HepG2 (cell line): Measurements from ENCODE around the gene WNT6. TPM values are rescaled to one million over a fixed set of nuclear protein-coding genes. Genes with fewer than 3 reads are reported as not detected.

Experiments used
- NFE2 ChIP-seq: sonication (generic); formaldehyde crosslinking; IDR thresholded peaks from 2 replicates; pipeline ENCODE4 v1.4.0; 2020; ENCODE audit warnings: missing genetic modification reagents
- SSRP1 ChIP-seq: IDR thresholded peaks from 2 replicates; pipeline ENCODE4 v1.6.1; 2016; ENCODE audit warnings: control low read depth
- ZNF574 ChIP-seq: sonication (generic); formaldehyde crosslinking; IDR thresholded peaks from 2 replicates; pipeline ENCODE4 v1.4.0; 2020; ENCODE audit warnings: missing genetic modification reagents
- microRNA-seq: library from miRNA; unstranded; fragments of <30 nt; microRNA quantifications from one replicate; pipeline ENCODE4, GENCODE V29; 2020
- polyA plus RNA-seq, 8 experiments: library from polyadenylated mRNA; depleted of rRNA in 3 of 8; stranded (reverse) in 7 of 8; unstranded in 1 of 8; fragments of >200 nt; fragmentation: Illumina TruSeq in 4 of 8; extraction: Trizol in 4 of 8; gene quantifications; 2 replicates each; pipeline versions ENCODE4 v1.2.1 to v1.2.3, GENCODE V29; 2011 to 2016; ENCODE audit warnings: low read depth in 4 of 8, missing spikeins in 1 of 8, mixed read lengths in 1 of 8; ENCODE audit not compliant: insufficient read depth in 1 of 8
- small RNA-seq, 3 experiments: library from RNA; depleted of rRNA; stranded (forward); fragments of <200 nt; gene quantifications; one replicate each; pipeline ENCODE3, GENCODE V24; 2012; ENCODE audit warnings: low read depth in 2 of 3, low replicate concordance in 1 of 3; ENCODE audit not compliant: insufficient read length in 3 of 3, insufficient read depth in 2 of 3
- total RNA-seq, 5 experiments: library from RNA; depleted of rRNA; stranded (reverse); fragments of >200 nt; fragmentation: Illumina TruSeq; extraction: Trizol; gene quantifications; 2 replicates each; pipeline ENCODE4 v1.2.3, GENCODE V29; 2016; ENCODE audit warnings: low read depth in 1 of 5

Gene WNT6
- total and polyA plus RNA-seq, 2 of the 13 experiments (the other 11 are each of a cell fraction or from before 2014, with no cell fraction given): 0.20 TPM; not detected in 1

- TF ChIP-seq ZNF574 (CRISPR knock-in tag): no peak
- no peak for TF ChIP-seq NFE2 (CRISPR knock-in tag)
- TF ChIP-seq SSRP1 (CRISPR knock-in tag): no peak
Observed at GRCh38 chr2:218920504-218920903, 60.9 kb downstream of the WNT6 start (continued).

Small RNAs within 50 kb of the gene (microRNA-seq; reads per million reads assigned to microRNA genes)
- gene MIR9500: not detected

Small RNAs within 50 kb of the gene (small RNA-seq; reads per million reads assigned to genes)
- gene RNU6-642P: 0 reads per million in 3 experiments

Other genes with a start within 250 kb of the WNT6 start
- 10.4 and 11.4 TPM in 2 replicates for gene ZNF142, start 200.2 kb upstream of the WNT6 start, total RNA-seq (2016; rRNA removed; fragmentation: Illumina TruSeq; extraction: Trizol)
- 4.8 and 5.9 TPM in 2 replicates for gene ZNF142, start 200.2 kb upstream of the WNT6 start, polyA plus RNA-seq (2011; rRNA removed)
- 52.1 and 76.0 TPM in 2 replicates for gene BCS1L, start 200.1 kb upstream of the WNT6 start, total RNA-seq (2016; rRNA removed; fragmentation: Illumina TruSeq; extraction: Trizol)
- gene BCS1L, start 200.1 kb upstream of the WNT6 start, polyA plus RNA-seq (2011; rRNA removed): 48.1 and 48.9 TPM in 2 replicates
- 37.0 and 37.1 TPM in 2 replicates for gene RNF25, start 187.8 kb upstream of the WNT6 start, total RNA-seq (2016; rRNA removed; fragmentation: Illumina TruSeq; extraction: Trizol)
- gene RNF25, start 187.8 kb upstream of the WNT6 start, polyA plus RNA-seq (2011; rRNA removed): 87.6 and 91.8 TPM in 2 replicates
- 17.6 and 45.9 TPM in 2 replicates for gene STK36, start 187.7 kb upstream of the WNT6 start, total RNA-seq (2016; rRNA removed; fragmentation: Illumina TruSeq; extraction: Trizol)
- 83.5 and 102 TPM in 2 replicates for gene STK36, start 187.7 kb upstream of the WNT6 start, polyA plus RNA-seq (2011; rRNA removed)
- gene TTLL4, start 149.0 kb upstream of the WNT6 start, total RNA-seq (2016; rRNA removed; fragmentation: Illumina TruSeq; extraction: Trizol): 77.5 and 78.0 TPM in 2 replicates
- gene TTLL4, start 149.0 kb upstream of the WNT6 start, polyA plus RNA-seq (2011; rRNA removed): 84.6 and 85.5 TPM in 2 replicates
- 106 and 157 TPM in 2 replicates for gene CYP27A1, start 77.7 kb upstream of the WNT6 start, total RNA-seq (2016; rRNA removed; fragmentation: Illumina TruSeq; extraction: Trizol)
- gene CYP27A1, start 77.7 kb upstream of the WNT6 start, polyA plus RNA-seq (2011; rRNA removed): 266 and 314 TPM in 2 replicates
- not detected in 2 replicates for gene PRKAG3, start 28.0 kb upstream of the WNT6 start, total RNA-seq (2016; rRNA removed; fragmentation: Illumina TruSeq; extraction: Trizol)
- gene PRKAG3, start 28.0 kb upstream of the WNT6 start, polyA plus RNA-seq (2011; rRNA removed): not detected in 2 replicates
- not detected in 2 replicates for gene WNT10A, start 21.0 kb downstream of the WNT6 start, total RNA-seq (2016; rRNA removed; fragmentation: Illumina TruSeq; extraction: Trizol)
- gene WNT10A, start 21.0 kb downstream of the WNT6 start, polyA plus RNA-seq (2011; rRNA removed): 0.03 TPM in 1 of 2 replicates, not detected in the other
- gene CDK5R2, start 99.9 kb downstream of the WNT6 start, total RNA-seq (2016; rRNA removed; fragmentation: Illumina TruSeq; extraction: Trizol): not detected in 2 replicates
- not detected in 2 replicates for gene CDK5R2, start 99.9 kb downstream of the WNT6 start, polyA plus RNA-seq (2011; rRNA removed)
- not detected in 2 replicates for gene FEV, start 125.4 kb downstream of the WNT6 start, total RNA-seq (2016; rRNA removed; fragmentation: Illumina TruSeq; extraction: Trizol)
- gene FEV, start 125.4 kb downstream of the WNT6 start, polyA plus RNA-seq (2011; rRNA removed): not detected in 2 replicates
- not detected in 2 replicates for gene CRYBA2, start 133.6 kb downstream of the WNT6 start, total RNA-seq (2016; rRNA removed; fragmentation: Illumina TruSeq; extraction: Trizol)
- not detected in 2 replicates for gene CRYBA2, start 133.6 kb downstream of the WNT6 start, polyA plus RNA-seq (2011; rRNA removed)
- gene CFAP65, start 181.7 kb downstream of the WNT6 start, total RNA-seq (2016; rRNA removed; fragmentation: Illumina TruSeq; extraction: Trizol): not detected in 2 replicates
- 0.03 and 0.05 TPM in 2 replicates for gene CFAP65, start 181.7 kb downstream of the WNT6 start, polyA plus RNA-seq (2011; rRNA removed)
- gene IHH, start 201.1 kb downstream of the WNT6 start, total RNA-seq (2016; rRNA removed; fragmentation: Illumina TruSeq; extraction: Trizol): 0.15 and 0.42 TPM in 2 replicates
- gene IHH, start 201.1 kb downstream of the WNT6 start, polyA plus RNA-seq (2011; rRNA removed): 0.10 TPM in 1 of 2 replicates, not detected in the other